Pancreas (tissue), 10 donors: ENCODE measurements around the gene NXPH1. TPM values are rescaled to one million over a fixed set of nuclear protein-coding genes. Genes with fewer than 3 reads are reported as not detected.

ENCODE experiments used
- ATAC-seq, 4 donors: fragments of 200-7000 bp; cut with Tn5 transposase; one replicate each; pipeline versions ENCODE4 v1.8.0 to v1.9.1; 2020; ENCODE audit warnings: mild to moderate bottlenecking in 4 of 4, moderate library complexity in 4 of 4
- DNase-seq, 6 donors: peaks; one replicate each; pipeline ENCODE4 v3.0.0-alpha.2; 2020
- FAIRE-seq: peaks from 2 replicates; lab custom pipeline; 2012; peaks lifted over from hg19 to GRCh38; lab: Jason Lieb, UNC
- H3K27ac ChIP-seq, 4 donors: fragments of 200-600 bp; sonication (generic); 1 replicate in 3 of 4; 2 replicates in 1 of 4; pipeline versions ENCODE4 v1.5.0 to v1.8.0; 2020
- H3K27me3 ChIP-seq, 4 donors: fragments of 200-600 bp; one replicate each; pipeline ENCODE4 v1.8.0; 2021
- H3K36me3 ChIP-seq, 3 donors: fragments of 200-600 bp; sonication (generic) in 1 of 3; one replicate each; pipeline versions ENCODE4 v1.5.0 to v1.8.0; 2020 to 2021
- H3K4me1 ChIP-seq, 3 donors: fragments of 200-600 bp; one replicate each; pipeline ENCODE4 v1.8.0; 2021
- H3K4me3 ChIP-seq, 4 donors: fragments of 200-600 bp; sonication (generic) in 2 of 4; one replicate each; pipeline versions ENCODE4 v1.5.0 to v1.8.0; 2020 to 2021
- H3K9me3 ChIP-seq, 4 donors: fragments of 200-600 bp; one replicate each; pipeline ENCODE4 v1.8.0; 2021
- CTCF ChIP-seq, 4 donors: fragments of 200-600 bp; sonication (generic) in 3 of 4; IDR thresholded peaks; one replicate each; pipeline versions ENCODE4 v1.5.0 to v1.8.0; 2021; ENCODE audit warnings: antibody characterized with exemption in 4 of 4
- WGBS, 2 donors: extraction: QIAGEN DNeasy Blood & Tissue Kit; methylation state at CpG; one replicate each; pipeline ENCODE4 v1.1.7; 2013; 5-methylcytosine and 5-hydroxymethylcytosine counted together
- intact Hi-C, 3 donors: fragments of 100-400 bp; cut with DNase I; formaldehyde crosslinking; loops; one replicate each; pipeline versions ENCODE4 v1.11.1 to v1.14.2; 2022
- polyA plus RNA-seq, 2 donors: library from polyadenylated mRNA; stranded (reverse); fragments of 200-250 nt; gene quantifications; one replicate each; pipeline ENCODE4 v1.2.3, GENCODE V29; 2013
- total RNA-seq, 6 donors: library from RNA; stranded (reverse); fragmentation: NEBNext Ultra II Directional in 4 of 6; extraction: Animal tissue kit (Norgen Biotek cat#: 25700) in 4 of 6; gene quantifications; one replicate each; pipeline versions ENCODE4 v1.2.1 to v1.2.4, GENCODE V29; 2021 to 2023
- donor health status: healthy with polysubstance abuse.
- donor health status: DM: no; HTN: no; CAD: no; lungs with moderate emphysema.
- donor health status: DM: no; HTN: no; CAD: no.
- donor health status: control.
- donor health status: control.
- donor health status: Bipolar disorder and iron deficiency.
- donor health status: DM: yes; HTN: yes; CAD: no.
- donor health status: DM: no; HTN: no; CAD: no.
- donor health status: DM: no; HTN: no; CAD: no.
- donor health status: DM: yes; HTN: yes; CAD: no.

Gene NXPH1
- total and polyA plus RNA-seq, 8 donors = not detected

- no peak for TF ChIP-seq CTCF (IDR thresholded peaks at IDR 0.05)
- FAIRE-seq (no peak), DNase-seq (no peak), ATAC-seq (peak in 3 of 4 donors; percentile 46 to 64 (median 48))
- Histone ChIP-seq H3K9me3 (no peaks in the 10 kb centered on the region), H3K4me3 (no peak overlapping the region), H3K27me3 (no peaks in the 10 kb centered on the region), H3K27ac (peak overlapping the region in 1 of 4 donors; percentile 35), H3K4me1 (peaks cover 0 to 22% (median 10%) of the 10 kb centered on the region in 3 donors), H3K36me3 (no peaks in the 10 kb centered on the region)
- 40 to 44% methylated on average over 3 of the region's 3 CpGs for WGBS, 2 donors
- intact Hi-C loops = no loop called here
These were observed 157.4 kb downstream of the NXPH1 start for GRCh38 chr7:8590791-8591190.

- Histone ChIP-seq H3K27ac (peak overlapping the region in 1 of 4 donors; percentile 35), H3K36me3 (no peaks in the 10 kb centered on the region), H3K27me3 (no peaks in the 10 kb centered on the region), H3K4me1 (peaks cover 0 to 22% (median 10%) of the 10 kb centered on the region in 3 donors), H3K9me3 (no peaks in the 10 kb centered on the region), H3K4me3 (no peak overlapping the region)
- TF ChIP-seq CTCF (IDR thresholded peaks at IDR 0.05) = no peak
- intact Hi-C loops = no loop called here
- FAIRE-seq (no peak), ATAC-seq (peak in 3 of 4 donors; percentile 51 to 80 (median 67)), DNase-seq (no peak)
These were observed 157.9 kb downstream of the NXPH1 start for GRCh38 chr7:8591289-8591688.

- H3K36me3 ChIP-seq = no peaks in the 10 kb centered on the region
- H3K27me3 ChIP-seq = no peaks in the 10 kb centered on the region
- TF ChIP-seq CTCF (IDR thresholded peaks at IDR 0.05) = no peak
- ATAC-seq (no peak), FAIRE-seq (no peak), DNase-seq (no peak)
- H3K4me3 ChIP-seq = no peak overlapping the region
- WGBS, 2 donors = 89 to 92% methylated on average over 2 of the region's 2 CpGs
- no peaks in the 10 kb centered on the region for H3K9me3 ChIP-seq
- intact Hi-C loops = no loop called here
- H3K27ac ChIP-seq = no peak overlapping the region
- H3K4me1 ChIP-seq = peaks cover 0 to 22% (median 10%) of the 10 kb centered on the region in 3 donors
These were observed 158.8 kb downstream of the NXPH1 start for GRCh38 chr7:8592167-8592566.

- H3K36me3 ChIP-seq = no peaks in the 10 kb centered on the region
- peak in 3 of 4 donors; percentile 26 to 50 (median 31) for ATAC-seq
- TF ChIP-seq CTCF (IDR thresholded peaks at IDR 0.05) = no peak
- H3K27ac ChIP-seq = no peak overlapping the region
- H3K4me1 ChIP-seq = peaks cover 0 to 22% (median 10%) of the 10 kb centered on the region in 3 donors
- DNase-seq = no peak
- no peaks in the 10 kb centered on the region for H3K9me3 ChIP-seq
- intact Hi-C loops = no loop called here
- WGBS, 2 donors = 15 to 21% methylated on average over 5 of the region's 5 CpGs
- no peak for FAIRE-seq
- no peak overlapping the region for H3K4me3 ChIP-seq
- no peaks in the 10 kb centered on the region for H3K27me3 ChIP-seq
These were observed 160.7 kb downstream of the NXPH1 start for GRCh38 chr7:8594115-8594514.

GRCh38 chr7:8597565-8597964, 164.2 kb downstream of the NXPH1 start:
- Histone ChIP-seq H3K27me3 (no peaks in the 10 kb centered on the region), H3K27ac (no peak overlapping the region), H3K36me3 (no peaks in the 10 kb centered on the region), H3K4me1 (peaks cover 0 to 8% (median 3%) of the 10 kb centered on the region in 3 donors), H3K9me3 (no peaks in the 10 kb centered on the region), H3K4me3 (no peak overlapping the region)
- TF ChIP-seq CTCF (IDR thresholded peaks at IDR 0.05) = no peak
- FAIRE-seq (no peak), DNase-seq (no peak), ATAC-seq (peak in 3 of 4 donors; percentile 52 to 84 (median 61))
- WGBS, 2 donors = 16 to 26% methylated on average over 3 of the region's 3 CpGs
- intact Hi-C loops = no loop called here
